Common myeloid progenitor, CD34-positive (primary cell): ENCODE results near the gene NPM1.
"Not testable (repeated sequence)": the region's sequence is repeated elsewhere in the genome, so short reads cannot be mapped to it uniquely, and the experiment has no call there.

Experiments
- CTCF ChIA-PET: fragments of 350-600 bp; sonication (Branson Sonifier 250); formaldehyde crosslinking; loops from one replicate; lab custom pipeline; 2021; ENCODE audit warnings: antibody characterized with exemption; lab: Charles Lee
- POLR2A ChIA-PET: fragments of 350-600 bp; sonication (Branson Sonifier 250); formaldehyde crosslinking; loops from one replicate; lab custom pipeline; 2021; ENCODE audit warnings: antibody characterized with exemption; lab: Charles Lee
- DNase-seq, 3 donors: peaks; one replicate each; pipeline versions ENCODE4 v3.0.0 to v3.0.0-alpha.2; 2013
- H3K27ac ChIP-seq, 2 experiments: 1 replicate in 1 of 2; 2 replicates in 1 of 2; pipeline ENCODE4 v1.7.0; 2013; ENCODE audit warnings: inconsistent platforms in 2 of 2, low read length in 2 of 2, mild to moderate bottlenecking in 2 of 2, low read depth in 1 of 2, moderate library complexity in 1 of 2; ENCODE audit not compliant: severe bottlenecking in 2 of 2, insufficient read depth in 1 of 2, poor library complexity in 1 of 2
- H3K27me3 ChIP-seq, 5 experiments: replicated peaks in 2 of 5; 1 replicate in 3 of 5; 2 replicates in 2 of 5; pipeline versions ENCODE4 v1.6.1 to v1.7.0; 2013; ENCODE audit warnings: low read length in 4 of 5, mild to moderate bottlenecking in 2 of 5, moderate library complexity in 2 of 5, inconsistent platforms in 1 of 5; ENCODE audit not compliant: insufficient read depth in 5 of 5, control insufficient read depth in 4 of 5
- H3K36me3 ChIP-seq, 4 experiments: 1 replicate in 2 of 4; 2 replicates in 2 of 4; pipeline versions ENCODE4 v1.6.1 to v1.7.0; 2013; ENCODE audit warnings: low read length in 3 of 4, control low read depth in 1 of 4, mild to moderate bottlenecking in 1 of 4; ENCODE audit not compliant: control insufficient read depth in 4 of 4, insufficient read depth in 4 of 4
- H3K4me1 ChIP-seq, 4 experiments: 1 replicate in 3 of 4; 2 replicates in 1 of 4; pipeline versions ENCODE4 v1.6.1 to v1.7.1; 2013; ENCODE audit warnings: low read length in 3 of 4, mild to moderate bottlenecking in 3 of 4, control low read depth in 1 of 4, inconsistent platforms in 1 of 4, moderate library complexity in 1 of 4; ENCODE audit not compliant: control insufficient read depth in 4 of 4, insufficient read depth in 4 of 4; ENCODE audit errors: control extremely low read depth in 1 of 4
- H3K4me3 ChIP-seq, 7 experiments: 1 replicate in 4 of 7; 2 replicates in 3 of 7; pipeline versions ENCODE4 v1.5.1 to v1.7.0; 2013; ENCODE audit warnings: mild to moderate bottlenecking in 7 of 7, low read length in 6 of 7, moderate library complexity in 6 of 7, inconsistent platforms in 2 of 7, low read depth in 2 of 7, control low read depth in 1 of 7; ENCODE audit not compliant: insufficient read depth in 4 of 7, control insufficient read depth in 1 of 7; ENCODE audit errors: extremely low read depth in 1 of 7
- H3K9me3 ChIP-seq, 5 experiments: 1 replicate in 4 of 5; 2 replicates in 1 of 5; pipeline versions ENCODE4 v1.6.1 to v1.7.1; 2013; ENCODE audit warnings: low read length in 4 of 5, mild to moderate bottlenecking in 2 of 5, inconsistent platforms in 1 of 5, low read depth in 1 of 5, moderate library complexity in 1 of 5; ENCODE audit not compliant: control insufficient read depth in 4 of 5, insufficient read depth in 2 of 5; ENCODE audit errors: control extremely low read depth in 1 of 5
- WGBS: methylation state at CpG from one replicate; pipeline ENCODE4 v1.1.5; 2013; ENCODE audit not compliant: insufficient coverage; 5-methylcytosine and 5-hydroxymethylcytosine counted together

NPM1 gene

DNA sequence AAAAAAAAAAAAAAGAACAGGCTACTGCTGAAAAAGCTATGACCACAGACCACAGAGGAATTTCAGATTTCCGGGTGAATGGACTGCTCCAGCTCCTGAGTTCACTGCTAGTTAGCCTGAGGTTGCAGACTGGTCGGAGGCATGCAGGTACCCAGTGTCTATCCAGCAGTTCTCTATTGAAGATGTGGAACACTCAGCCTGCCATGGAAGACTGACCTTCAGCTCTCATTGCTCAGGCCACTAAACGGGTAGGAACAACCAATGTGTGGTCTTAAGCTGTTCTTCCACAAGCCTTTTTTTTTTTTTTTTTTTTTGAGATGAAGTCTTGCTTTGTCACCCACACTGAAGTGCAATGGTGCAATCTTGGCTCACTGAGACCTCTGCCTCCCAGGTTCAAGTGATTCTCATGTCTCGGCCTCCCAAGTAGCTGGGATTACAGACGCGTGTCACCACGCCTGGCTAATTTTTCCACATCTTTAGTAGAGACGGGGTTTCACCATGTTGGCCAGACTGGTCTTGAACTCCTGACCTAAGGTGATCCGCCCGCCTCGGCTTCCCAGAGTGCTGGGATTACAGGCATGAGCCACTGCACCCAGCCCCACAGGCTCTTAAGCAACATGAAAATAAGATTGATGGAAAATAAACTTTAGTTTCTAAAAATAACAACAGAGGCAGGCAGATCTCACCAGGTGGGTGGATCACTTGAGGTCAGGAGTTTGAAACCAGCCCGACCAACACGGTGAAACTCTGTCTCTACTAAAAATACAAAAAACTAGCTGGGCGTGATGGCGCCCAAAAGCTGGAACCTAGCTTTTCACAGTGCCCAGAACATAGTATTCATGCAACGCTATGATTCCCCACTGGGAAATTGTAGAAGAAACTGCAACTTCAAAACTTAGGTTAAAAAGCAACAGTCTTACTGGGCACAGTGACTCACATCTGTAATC is 20.0 kb upstream of the NPM1 start:
- 72% methylated on average over 12 of the region's 16 CpGs for WGBS
- POLR2A ChIA-PET: no interaction called here
- CTCF ChIA-PET: interaction anchor here (0.9 to 1.5 kb wide), 5 partner anchors 11 to 26 kb away, joined by 3 to 4 read pairs (median 3); no protein-coding TSS in a partner anchor

DNA sequence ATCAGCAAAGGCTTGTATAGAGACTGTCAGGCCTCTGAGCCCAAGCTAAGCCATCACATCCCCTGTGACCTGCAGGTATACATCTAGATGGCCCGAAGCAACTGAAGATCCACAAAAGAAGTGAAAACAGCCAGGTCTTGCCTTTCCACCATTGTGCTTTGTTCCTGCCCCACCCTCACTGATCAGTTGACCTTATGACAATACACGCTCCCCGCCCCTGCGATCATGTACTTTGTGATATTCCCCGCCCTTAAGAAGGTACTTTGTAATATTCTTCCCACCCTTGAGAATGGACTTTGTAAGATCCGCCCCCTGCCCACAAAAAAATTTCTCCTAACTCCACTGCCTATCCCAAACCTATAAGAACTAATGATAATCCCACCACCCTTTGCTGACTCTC is 18.6 kb upstream of the NPM1 start:
- POLR2A ChIA-PET: no interaction called here
- Histone ChIP-seq H3K36me3 (no peaks in the 10 kb centered on the region), H3K9me3 (no peaks in the 10 kb centered on the region), H3K4me3 (no peak overlapping the region), H3K27me3 (peaks cover 0 to 4% (median 0%) of the 10 kb centered on the region in 5 experiments), H3K27ac (no peak overlapping the region), H3K4me1 (peaks cover 0 to 22% (median 8%) of the 10 kb centered on the region in 4 experiments)
- CTCF ChIA-PET: no interaction called here
- no peak for DNase-seq
- WGBS: 99% methylated on average over 6 of the region's 6 CpGs

More for the DNA sequence above, 20.0 kb upstream of the NPM1 start:
- Histone ChIP-seq H3K36me3 (no peaks in the 10 kb centered on the region), H3K27ac (no peak overlapping the region), H3K4me1 (peaks cover 0 to 27% (median 9%) of the 10 kb centered on the region in 4 experiments), H3K9me3 (no peaks in the 10 kb centered on the region), H3K4me3 (no peak overlapping the region), H3K27me3 (peaks cover 0 to 4% (median 0%) of the 10 kb centered on the region in 5 experiments)
- peak; percentile 69 to 87 (median 84) for DNase-seq

DNA sequence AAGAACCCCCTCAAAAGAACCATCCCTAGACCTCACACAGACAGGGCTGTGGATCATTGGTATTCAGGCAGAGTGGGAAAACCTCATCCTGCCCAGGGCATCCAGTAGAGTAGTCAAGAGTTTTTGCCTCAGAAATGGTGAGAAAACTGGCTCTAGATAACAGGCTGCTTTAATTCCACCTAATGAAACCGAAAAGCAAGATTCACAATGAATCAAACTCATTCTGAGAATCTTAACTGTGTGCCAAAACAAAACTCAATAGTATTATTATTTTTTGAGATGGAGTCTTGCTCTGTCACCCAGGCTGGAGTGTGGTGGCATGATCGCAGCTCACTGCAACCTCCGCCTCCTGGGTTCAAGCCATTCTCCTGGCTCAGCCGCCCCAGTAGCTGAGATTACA is 17.8 kb upstream of the NPM1 start:
- peaks cover 0 to 19% (median 8%) of the 10 kb centered on the region in 4 experiments for H3K4me1 ChIP-seq
- no peak for DNase-seq
- H3K27ac ChIP-seq: no peak overlapping the region
- H3K27me3 ChIP-seq: peaks cover 0 to 4% (median 0%) of the 10 kb centered on the region in 5 experiments
- WGBS: 100% methylated on average over 3 of the region's 4 CpGs
- CTCF ChIA-PET: interaction anchor here (0.6 to 2.1 kb wide), 3 partner anchors 13 to 177 kb away, joined by 3 to 8 read pairs (median 3); no protein-coding TSS in a partner anchor
- H3K36me3 ChIP-seq: no peaks in the 10 kb centered on the region
- H3K4me3 ChIP-seq: no peak overlapping the region
- H3K9me3 ChIP-seq: no peaks in the 10 kb centered on the region
- POLR2A ChIA-PET: no interaction called here

DNA sequence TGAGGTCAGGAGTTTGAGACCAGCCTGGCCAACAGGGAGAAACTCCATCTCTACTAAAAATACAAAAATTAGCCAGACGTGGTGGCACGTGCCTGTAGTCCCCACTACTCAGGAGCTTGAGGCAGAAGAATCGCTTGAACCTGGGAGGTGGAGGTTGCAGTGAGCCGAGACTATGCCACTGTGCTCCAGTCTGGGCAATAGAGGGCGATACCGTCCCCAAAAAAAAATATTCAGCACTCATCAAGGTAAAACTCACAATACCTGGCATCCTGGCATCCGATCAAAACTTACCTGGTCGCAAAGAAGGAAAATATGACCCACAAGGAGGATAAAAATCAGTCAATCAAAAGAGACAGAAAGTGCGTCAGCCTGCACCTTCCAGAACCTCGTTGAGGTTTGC is 16.8 kb upstream of the NPM1 start:
- WGBS: 73% methylated on average over 5 of the region's 10 CpGs
- DNase-seq, POLR2A ChIA-PET, H3K9me3 ChIP-seq, H3K27me3 ChIP-seq, H3K4me3 ChIP-seq, H3K27ac ChIP-seq, H3K36me3 ChIP-seq: not testable (repeated sequence)
- CTCF ChIA-PET: interaction anchor here (1.3 to 2.1 kb wide), 2 partner anchors 12 to 16 kb away, joined by 3 to 8 read pairs; no protein-coding TSS in a partner anchor
- peaks cover 0 to 19% (median 8%) of the 10 kb centered on the region in 4 experiments for H3K4me1 ChIP-seq

DNA sequence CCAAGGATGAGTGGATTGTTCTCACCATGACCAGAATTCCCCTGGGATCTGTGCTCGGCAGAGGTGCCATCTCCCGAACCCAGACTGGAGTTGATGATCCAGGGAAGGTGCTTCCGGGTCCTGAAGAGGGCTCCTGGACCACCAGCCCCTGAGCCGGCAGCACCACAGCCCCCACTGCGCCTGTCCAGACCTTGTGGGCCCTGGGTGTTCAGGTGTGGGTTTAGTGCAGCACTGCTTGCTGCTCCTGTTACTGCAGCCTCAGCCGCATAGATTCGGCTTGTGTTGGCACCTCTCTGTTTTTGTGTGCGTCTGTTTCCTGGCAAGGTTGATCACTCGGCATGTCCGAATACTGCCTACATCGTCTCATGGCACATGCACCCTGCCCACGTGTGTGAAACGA is 16.3 kb upstream of the NPM1 start:
- Histone ChIP-seq H3K27me3 (peaks cover 0 to 4% (median 0%) of the 10 kb centered on the region in 5 experiments), H3K4me1 (peaks cover 0 to 19% (median 8%) of the 10 kb centered on the region in 4 experiments), H3K9me3 (no peaks in the 10 kb centered on the region), H3K36me3 (no peaks in the 10 kb centered on the region), H3K27ac (no peak overlapping the region), H3K4me3 (no peak overlapping the region)
- DNase-seq: no peak
- CTCF ChIA-PET: interaction anchor here (1.3 to 2.1 kb wide), 2 partner anchors 12 to 15 kb away, joined by 3 to 8 read pairs; no protein-coding TSS in a partner anchor
- WGBS: 92% methylated on average over 11 of the region's 13 CpGs
- POLR2A ChIA-PET: no interaction called here

DNA sequence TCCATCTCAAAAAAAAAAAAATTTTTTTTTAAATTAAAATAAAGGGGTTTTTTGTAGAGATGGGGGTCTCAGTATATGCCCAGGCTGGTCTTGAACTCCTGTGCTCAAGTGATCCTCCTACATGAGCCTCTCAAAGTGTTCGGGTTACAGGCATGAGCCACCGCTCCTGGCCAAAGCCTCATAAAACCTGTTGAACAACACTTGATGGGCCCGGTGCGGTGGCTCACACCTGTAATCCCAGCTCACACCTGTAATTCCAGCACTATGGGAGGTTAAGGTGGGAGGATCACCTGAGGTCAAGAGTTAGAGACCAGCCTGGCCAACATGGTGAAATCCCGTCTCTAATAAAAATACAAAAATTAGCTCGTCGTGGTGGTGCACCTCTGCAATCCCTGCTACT is 7.7 kb upstream of the NPM1 start:
- CTCF ChIA-PET: interaction anchor here (0.6 kb wide), 1 partner anchor 251 kb away, joined by 3 read pairs; no protein-coding TSS in a partner anchor
- DNase-seq: no peak
- WGBS: 100% methylated on average over 4 of the region's 7 CpGs

DNA sequence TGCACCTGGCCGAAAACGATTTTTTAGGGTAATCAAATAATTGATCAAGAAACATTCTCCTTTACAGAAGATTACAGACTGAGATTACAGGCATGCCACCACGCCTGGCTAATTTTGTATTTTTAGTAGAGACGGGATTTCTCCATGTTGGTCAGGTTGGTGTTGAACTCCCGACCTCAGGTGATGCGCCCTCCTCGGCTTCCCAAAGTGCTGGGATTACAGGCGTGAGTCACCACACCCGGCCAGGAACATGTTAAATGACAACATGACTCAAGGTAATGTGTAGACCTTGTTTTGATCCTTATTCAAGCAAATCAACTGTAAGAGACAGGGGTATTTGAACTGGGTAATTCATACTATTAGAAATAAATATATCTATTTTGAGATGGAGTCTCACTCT is 3.2 kb upstream of the NPM1 start:
- H3K36me3 ChIP-seq, H3K4me3 ChIP-seq, H3K27ac ChIP-seq, POLR2A ChIA-PET, H3K27me3 ChIP-seq, DNase-seq, H3K9me3 ChIP-seq: not testable (repeated sequence)
- peaks cover 6 to 22% (median 10%) of the 10 kb centered on the region in 4 experiments for H3K4me1 ChIP-seq
- 94% methylated on average over 6 of the region's 9 CpGs for WGBS
- CTCF ChIA-PET: interaction anchor here (1.6 to 2.5 kb wide), 2 partner anchors 9 to 14 kb away, joined by 4 to 8 read pairs; no protein-coding TSS in a partner anchor

More for the DNA sequence above, 7.7 kb upstream of the NPM1 start:
- Histone ChIP-seq H3K4me1 (no peaks in the 10 kb centered on the region), H3K4me3 (no peak overlapping the region), H3K9me3 (no peaks in the 10 kb centered on the region), H3K36me3 (no peaks in the 10 kb centered on the region), H3K27me3 (no peaks in the 10 kb centered on the region), H3K27ac (no peak overlapping the region)
- POLR2A ChIA-PET: no interaction called here
